T-helper 1 cell treated with Interleukin-12 subunit alpha and Interleukin-12 subunit beta and Interleukin-4 antibody, amounts not matched to agents 30 μg/mL and 1 μg/mL, for 36 hours (primary cell): ENCODE measurements around the gene TGIF2.

Experiments used
- H3K27ac Mint-ChIP-seq: one replicate; pipeline ENCODE4 v1.8.0; 2021; ENCODE audit warnings: mild to moderate bottlenecking, mixed read lengths
- H3K27me3 Mint-ChIP-seq: one replicate; pipeline ENCODE4 v1.8.0; 2021; ENCODE audit warnings: low read depth, mixed read lengths
- H3K36me3 Mint-ChIP-seq: one replicate; pipeline ENCODE4 v1.8.0; 2021; ENCODE audit warnings: low read depth, mixed read lengths
- H3K4me1 Mint-ChIP-seq: one replicate; pipeline ENCODE4 v1.8.0; 2021; ENCODE audit warnings: low read depth, mixed read lengths
- H3K4me3 Mint-ChIP-seq: one replicate; pipeline ENCODE4 v1.8.0; 2021; ENCODE audit warnings: mild to moderate bottlenecking, moderate library complexity, mixed read lengths
- H3K9me3 Mint-ChIP-seq: one replicate; pipeline ENCODE4 v1.8.0; 2021; ENCODE audit warnings: mixed read lengths

Gene TGIF2

GRCh38 chr20:36542516-36543183 is 30.7 kb upstream of the TGIF2 start:
- Mint-ChIP-seq H3K9me3 (no peaks in the 10 kb centered on the region), H3K4me3 (no peak overlapping the region), H3K36me3 (no peaks in the 10 kb centered on the region), H3K27me3 (peaks cover 9% of the 10 kb centered on the region), H3K4me1 (no peaks in the 10 kb centered on the region), H3K27ac (no peak overlapping the region)

- Mint-ChIP-seq H3K4me3 (no peak overlapping the region), H3K27me3 (peaks cover 9% of the 10 kb centered on the region), H3K9me3 (no peaks in the 10 kb centered on the region), H3K36me3 (no peaks in the 10 kb centered on the region), H3K27ac (no peak overlapping the region), H3K4me1 (no peaks in the 10 kb centered on the region)
These were observed 29.9 kb upstream of the TGIF2 start for GRCh38 chr20:36543184-36544133.

DNA sequence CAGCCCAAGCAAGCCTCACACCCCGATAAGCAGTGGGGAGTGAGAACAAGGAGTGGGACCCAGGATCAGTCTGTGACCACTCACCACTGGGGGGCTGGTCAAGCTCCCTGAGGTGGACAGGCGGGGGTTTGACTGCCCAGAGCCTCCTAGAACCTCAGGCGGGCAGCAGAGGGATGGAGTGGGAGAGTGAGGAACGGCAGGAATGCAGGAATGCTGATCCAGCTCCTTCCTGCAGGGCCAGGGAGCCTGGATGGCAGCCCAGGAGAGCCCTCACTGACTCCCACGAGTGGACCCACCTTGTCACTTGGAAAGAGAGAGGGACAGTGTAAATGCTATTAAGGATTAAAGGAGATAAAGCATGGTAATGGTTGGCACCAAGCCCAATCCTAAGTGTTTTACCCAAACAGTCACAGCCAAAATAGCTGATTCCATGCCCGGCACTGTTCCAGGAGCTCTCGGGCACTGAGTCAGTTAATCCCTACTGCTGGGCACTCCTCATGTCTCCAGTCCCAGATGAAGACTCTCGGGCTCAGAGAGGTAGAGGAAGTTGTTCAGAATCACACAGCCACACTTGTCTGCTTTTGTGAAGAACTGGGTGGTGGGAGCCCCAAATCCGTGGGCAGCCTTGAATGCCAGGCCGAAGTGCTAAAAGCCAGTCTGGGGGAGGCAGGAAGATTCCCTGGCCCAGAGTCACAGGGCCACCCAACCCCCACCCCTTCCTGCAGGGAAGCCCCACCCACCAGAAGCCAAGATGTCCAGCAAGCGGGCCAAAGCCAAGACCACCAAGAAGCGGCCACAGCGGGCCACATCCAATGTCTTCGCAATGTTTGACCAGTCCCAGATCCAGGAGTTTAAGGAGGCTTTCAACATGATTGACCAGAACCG is 29.0 kb upstream of the TGIF2 start:
- Mint-ChIP-seq H3K4me3 (no peak overlapping the region), H3K27ac (no peak overlapping the region), H3K36me3 (no peaks in the 10 kb centered on the region), H3K27me3 (peaks cover 8% of the 10 kb centered on the region), H3K9me3 (no peaks in the 10 kb centered on the region), H3K4me1 (no peaks in the 10 kb centered on the region)

GRCh38 chr20:36546111-36546736 is 27.2 kb upstream of the TGIF2 start:
- H3K36me3 Mint-ChIP-seq, result no peaks in the 10 kb centered on the region
- H3K27ac Mint-ChIP-seq, result no peak overlapping the region
- H3K27me3 Mint-ChIP-seq, result no peaks in the 10 kb centered on the region
- H3K4me1 Mint-ChIP-seq, result no peaks in the 10 kb centered on the region
- no peak overlapping the region for H3K4me3 Mint-ChIP-seq
- H3K9me3 Mint-ChIP-seq, result no peaks in the 10 kb centered on the region

- no peak overlapping the region for H3K4me3 Mint-ChIP-seq
These were observed 26.0 kb upstream of the TGIF2 start for GRCh38 chr20:36547186-36548005.

GRCh38 chr20:36548006-36548315 is 25.4 kb upstream of the TGIF2 start:
- H3K4me1 Mint-ChIP-seq, result no peaks in the 10 kb centered on the region
- no peaks in the 10 kb centered on the region for H3K9me3 Mint-ChIP-seq
- H3K27me3 Mint-ChIP-seq, result no peaks in the 10 kb centered on the region
- H3K36me3 Mint-ChIP-seq, result no peaks in the 10 kb centered on the region
- no peak overlapping the region for H3K27ac Mint-ChIP-seq
- no peak overlapping the region for H3K4me3 Mint-ChIP-seq

More at GRCh38 chr20:36547186-36548005, 26.0 kb upstream of the TGIF2 start:
- H3K4me1 Mint-ChIP-seq, result no peaks in the 10 kb centered on the region
- no peaks in the 10 kb centered on the region for H3K27me3 Mint-ChIP-seq
- no peaks in the 10 kb centered on the region for H3K36me3 Mint-ChIP-seq
- H3K9me3 Mint-ChIP-seq, result no peaks in the 10 kb centered on the region
- no peak overlapping the region for H3K27ac Mint-ChIP-seq

- Mint-ChIP-seq H3K27ac (no peak overlapping the region), H3K36me3 (no peaks in the 10 kb centered on the region), H3K27me3 (no peaks in the 10 kb centered on the region), H3K4me1 (no peaks in the 10 kb centered on the region), H3K4me3 (no peak overlapping the region), H3K9me3 (no peaks in the 10 kb centered on the region)
These were observed 24.4 kb upstream of the TGIF2 start for GRCh38 chr20:36548704-36549627.

GRCh38 chr20:36549628-36549941 is 23.8 kb upstream of the TGIF2 start:
- H3K4me3 Mint-ChIP-seq, result no peak overlapping the region
- no peak overlapping the region for H3K27ac Mint-ChIP-seq
- no peaks in the 10 kb centered on the region for H3K27me3 Mint-ChIP-seq
- H3K4me1 Mint-ChIP-seq, result no peaks in the 10 kb centered on the region
- H3K9me3 Mint-ChIP-seq, result no peaks in the 10 kb centered on the region
- no peaks in the 10 kb centered on the region for H3K36me3 Mint-ChIP-seq

GRCh38 chr20:36549942-36550789 is 23.2 kb upstream of the TGIF2 start:
- Mint-ChIP-seq H3K27ac (no peak overlapping the region), H3K27me3 (peaks cover 1% of the 10 kb centered on the region), H3K36me3 (no peaks in the 10 kb centered on the region), H3K9me3 (no peaks in the 10 kb centered on the region), H3K4me3 (no peak overlapping the region), H3K4me1 (no peaks in the 10 kb centered on the region)

GRCh38 chr20:36550790-36551299 is 22.6 kb upstream of the TGIF2 start:
- Mint-ChIP-seq H3K27ac (no peak overlapping the region), H3K9me3 (no peaks in the 10 kb centered on the region), H3K4me1 (no peaks in the 10 kb centered on the region), H3K4me3 (no peak overlapping the region), H3K36me3 (no peaks in the 10 kb centered on the region), H3K27me3 (peaks cover 2% of the 10 kb centered on the region)

DNA sequence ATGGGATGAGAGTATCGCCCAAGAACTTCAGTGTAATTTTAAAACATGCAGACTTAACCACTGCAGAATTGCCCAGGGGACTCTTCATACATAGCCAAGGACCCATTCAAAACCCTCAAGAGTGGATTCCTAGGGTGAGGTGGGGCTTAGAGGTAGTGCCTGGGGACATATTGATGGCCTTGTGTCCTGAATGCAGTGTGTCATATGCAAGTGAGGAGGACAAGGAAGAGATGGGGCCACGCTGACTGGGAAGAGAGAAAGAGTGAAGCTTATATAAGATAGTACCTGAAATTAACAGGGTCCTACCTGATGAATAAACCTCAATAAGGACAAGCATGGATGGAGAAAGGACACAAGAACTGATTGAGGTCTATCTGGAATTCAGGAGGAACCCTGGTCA is 18.1 kb upstream of the TGIF2 start:
- no peaks in the 10 kb centered on the region for H3K9me3 Mint-ChIP-seq
- no peak overlapping the region for H3K4me3 Mint-ChIP-seq
- H3K4me1 Mint-ChIP-seq, result peaks cover 6% of the 10 kb centered on the region
- H3K36me3 Mint-ChIP-seq, result no peaks in the 10 kb centered on the region
- peaks cover 2% of the 10 kb centered on the region for H3K27me3 Mint-ChIP-seq
- no peak overlapping the region for H3K27ac Mint-ChIP-seq

DNA sequence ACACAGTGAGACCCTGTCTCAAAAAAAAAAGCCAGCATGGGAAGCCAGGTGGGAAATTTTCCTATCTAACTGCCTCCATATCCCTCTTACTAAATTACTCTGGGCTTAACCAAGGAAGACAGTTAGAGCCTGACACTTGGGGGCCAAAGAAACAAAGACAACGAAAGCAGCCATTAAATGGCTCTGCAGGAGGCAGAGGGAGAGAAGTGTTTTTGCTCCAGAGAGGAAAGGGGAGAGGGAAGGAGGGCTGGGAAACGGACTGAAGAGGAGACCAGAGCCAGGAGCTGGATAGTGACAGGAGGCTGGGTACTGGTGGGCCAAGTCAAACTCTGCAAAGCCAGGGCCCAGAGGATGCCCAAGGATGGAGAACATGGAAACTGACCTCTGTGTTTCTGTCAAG is 10.7 kb upstream of the TGIF2 start:
- Mint-ChIP-seq H3K36me3 (peaks cover 3% of the 10 kb centered on the region), H3K27ac (no peak overlapping the region), H3K4me3 (no peak overlapping the region), H3K4me1 (no peaks in the 10 kb centered on the region), H3K9me3 (peaks cover 18% of the 10 kb centered on the region), H3K27me3 (no peaks in the 10 kb centered on the region)
